OCI-LY7 (cell line): ENCODE data around the gene TNRC6C.

Source experiments
- CTCF ChIP-seq: fragments of 200-600 bp; sonication (generic); conservative IDR thresholded peaks from 2 replicates; pipeline ENCODE4 v1.5.1; 2014; ENCODE audit warnings: mild to moderate bottlenecking, antibody characterized with exemption, low read length, moderate library complexity, mixed read lengths
- EZH2phosphoT487 ChIP-seq: fragments of 200-600 bp; sonication (generic); IDR thresholded peaks from 2 replicates; pipeline ENCODE4 v1.6.1; 2018; ENCODE audit warnings: low read depth, borderline replicate concordance, mild to moderate bottlenecking, mixed run types, antibody characterized with exemption, low read length, moderate library complexity, mixed read lengths

- TF ChIP-seq CTCF (no peak), EZH2phosphoT487 (no peak)
These were observed 39.2 kb upstream of the TNRC6C start for GRCh38 chr17:77919276-77919675.
